DND-41 (cell line): ENCODE measurements around the gene ETFA.
"Not testable (repeated sequence)": the region's sequence is repeated elsewhere in the genome, so short reads cannot be mapped to it uniquely, and the experiment has no call there.

Experiments
- ATAC-seq: fragments of 200-7000 bp; cut with Tn5 transposase; 3 replicates; pipeline ENCODE4 v1.9.1; 2021; ENCODE audit warnings: low read depth; ENCODE audit not compliant: insufficient read depth
- DNase-seq: peaks from one replicate; pipeline ENCODE4 v3.0.0-alpha.2; 2020
- H2AFZ ChIP-seq: 2 replicates; pipeline ENCODE4 v1.6.0; 2012; ENCODE audit warnings: low read depth, low read length
- H3K27ac ChIP-seq: 2 replicates; pipeline ENCODE4 v1.5.1; 2012; ENCODE audit warnings: low read length, inconsistent platforms
- H3K27me3 ChIP-seq: fragments of 200-600 bp; sonication (generic); 2 replicates; pipeline ENCODE4 v1.6.0; 2012; ENCODE audit warnings: low read length, mild to moderate bottlenecking, inconsistent platforms; ENCODE audit not compliant: insufficient read depth, poor library complexity
- H3K36me3 ChIP-seq: 2 replicates; pipeline ENCODE4 v1.5.1; 2012; ENCODE audit warnings: low read length, inconsistent platforms; ENCODE audit not compliant: insufficient read depth
- H3K4me1 ChIP-seq: 2 replicates; pipeline ENCODE4 v1.5.1; 2012; ENCODE audit warnings: mild to moderate bottlenecking, low read length; ENCODE audit not compliant: insufficient read depth
- H3K4me2 ChIP-seq: 2 replicates; pipeline ENCODE4 v1.6.0; 2012; ENCODE audit warnings: mild to moderate bottlenecking, moderate library complexity, low read length, inconsistent platforms; ENCODE audit not compliant: insufficient read depth
- H3K4me3 ChIP-seq, 2 experiments: fragments of 200-600 bp in 1 of 2; shearing (Covaris generic) in 1 of 2; 2 replicates each; pipeline ENCODE4 v1.5.1; 2012 to 2016; ENCODE audit warnings: inconsistent platforms in 2 of 2, low read length in 2 of 2, mild to moderate bottlenecking in 2 of 2, low read depth in 1 of 2, moderate library complexity in 1 of 2
- H3K79me2 ChIP-seq: 2 replicates; pipeline ENCODE4 v1.6.0; 2012; ENCODE audit warnings: low read length, inconsistent platforms; ENCODE audit not compliant: insufficient read depth
- H3K9ac ChIP-seq: 2 replicates; pipeline ENCODE4 v1.6.0; 2012; ENCODE audit warnings: low read depth, mild to moderate bottlenecking, inconsistent platforms, low read length, moderate library complexity
- H3K9me3 ChIP-seq: 2 replicates; pipeline ENCODE4 v1.5.1; 2012; ENCODE audit warnings: low read length, moderate library complexity, mild to moderate bottlenecking, inconsistent platforms; ENCODE audit not compliant: insufficient read depth, severe bottlenecking
- H4K20me1 ChIP-seq: 2 replicates; pipeline ENCODE4 v1.6.0; 2012; ENCODE audit warnings: low read length; ENCODE audit not compliant: insufficient read depth
- EZH2 ChIP-seq: IDR thresholded peaks from 3 replicates; pipeline ENCODE4 v1.6.1; 2012; ENCODE audit warnings: borderline replicate concordance, low read depth, mild to moderate bottlenecking, moderate library complexity, low read length, inconsistent platforms; ENCODE audit not compliant: severe bottlenecking
- TF ChIP-seq, protein P1 (sequence below): IDR thresholded peaks from 2 replicates; pipeline ENCODE4 v1.5.1; 2012; ENCODE audit warnings: borderline replicate concordance, low read length, moderate library complexity, mild to moderate bottlenecking; ENCODE audit not compliant: poor library complexity, severe bottlenecking; ENCODE audit errors: extremely low read depth

ETFA gene

DNA sequence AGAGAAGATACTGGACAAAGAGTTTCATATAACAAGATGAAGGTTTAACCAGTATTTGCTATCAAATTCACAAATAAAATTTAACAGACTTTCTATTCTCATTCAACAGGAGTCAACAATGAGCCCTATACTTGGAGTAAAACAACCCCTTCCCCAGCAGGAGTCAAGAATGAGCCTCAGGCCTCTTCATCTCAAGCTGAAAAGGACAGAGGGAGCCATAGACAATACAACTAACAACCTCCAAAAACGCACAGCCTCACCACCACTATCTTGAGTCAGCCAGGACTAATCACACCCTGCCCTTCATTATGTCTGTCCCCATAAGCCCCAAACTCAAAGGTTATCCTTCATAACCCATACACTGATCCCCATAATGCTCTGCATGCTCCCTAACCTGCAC is 36.4 kb downstream of the ETFA start:
- ATAC-seq (no peak), DNase-seq (no peak)
- Histone ChIP-seq H3K36me3 (peaks cover 69% of the 10 kb centered on the region), H2AFZ (no peak overlapping the region), H3K9ac (no peak overlapping the region), H3K9me3 (peaks cover 5% of the 10 kb centered on the region), H3K27ac (no peak overlapping the region), H3K4me1 (no peaks in the 10 kb centered on the region), H3K4me2 (no peak overlapping the region), H3K79me2 (no peaks in the 10 kb centered on the region), H4K20me1 (no peaks in the 10 kb centered on the region), H3K27me3 (no peaks in the 10 kb centered on the region), H3K4me3 (no peak overlapping the region)
- TF ChIP-seq, protein P1, sequence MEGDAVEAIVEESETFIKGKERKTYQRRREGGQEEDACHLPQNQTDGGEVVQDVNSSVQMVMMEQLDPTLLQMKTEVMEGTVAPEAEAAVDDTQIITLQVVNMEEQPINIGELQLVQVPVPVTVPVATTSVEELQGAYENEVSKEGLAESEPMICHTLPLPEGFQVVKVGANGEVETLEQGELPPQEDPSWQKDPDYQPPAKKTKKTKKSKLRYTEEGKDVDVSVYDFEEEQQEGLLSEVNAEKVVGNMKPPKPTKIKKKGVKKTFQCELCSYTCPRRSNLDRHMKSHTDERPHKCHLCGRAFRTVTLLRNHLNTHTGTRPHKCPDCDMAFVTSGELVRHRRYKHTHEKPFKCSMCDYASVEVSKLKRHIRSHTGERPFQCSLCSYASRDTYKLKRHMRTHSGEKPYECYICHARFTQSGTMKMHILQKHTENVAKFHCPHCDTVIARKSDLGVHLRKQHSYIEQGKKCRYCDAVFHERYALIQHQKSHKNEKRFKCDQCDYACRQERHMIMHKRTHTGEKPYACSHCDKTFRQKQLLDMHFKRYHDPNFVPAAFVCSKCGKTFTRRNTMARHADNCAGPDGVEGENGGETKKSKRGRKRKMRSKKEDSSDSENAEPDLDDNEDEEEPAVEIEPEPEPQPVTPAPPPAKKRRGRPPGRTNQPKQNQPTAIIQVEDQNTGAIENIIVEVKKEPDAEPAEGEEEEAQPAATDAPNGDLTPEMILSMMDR: no peak
- no peak for TF ChIP-seq EZH2

DNA sequence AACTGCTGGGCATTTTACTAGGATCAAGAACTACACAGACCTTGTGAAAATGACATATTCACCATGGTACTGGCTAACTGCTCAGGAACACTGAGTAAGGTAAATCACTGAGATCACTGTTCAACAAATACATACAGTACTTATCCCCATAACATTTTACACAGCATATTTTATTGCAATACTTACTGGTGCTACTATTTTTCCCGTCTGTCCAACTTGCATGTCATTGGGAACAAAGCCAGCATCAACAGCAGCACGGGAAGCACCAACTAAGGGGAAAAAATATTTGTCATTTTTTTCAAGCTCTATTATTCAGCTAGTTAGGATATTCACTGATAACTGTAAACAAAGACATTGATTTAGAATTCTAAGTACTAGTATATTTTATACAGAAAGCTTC is 37.0 kb downstream of the ETFA start:
- Histone ChIP-seq H3K4me2 (no peak overlapping the region), H2AFZ (no peak overlapping the region), H3K9me3 (peaks cover 10% of the 10 kb centered on the region), H3K9ac (no peak overlapping the region), H3K79me2 (no peaks in the 10 kb centered on the region), H3K4me3 (no peak overlapping the region), H3K27ac (no peak overlapping the region), H4K20me1 (no peaks in the 10 kb centered on the region), H3K4me1 (no peaks in the 10 kb centered on the region), H3K27me3 (no peaks in the 10 kb centered on the region), H3K36me3 (peaks cover 69% of the 10 kb centered on the region)
- ATAC-seq (no peak), DNase-seq (no peak)
- TF ChIP-seq, protein P1: no peak
- TF ChIP-seq EZH2: no peak

DNA sequence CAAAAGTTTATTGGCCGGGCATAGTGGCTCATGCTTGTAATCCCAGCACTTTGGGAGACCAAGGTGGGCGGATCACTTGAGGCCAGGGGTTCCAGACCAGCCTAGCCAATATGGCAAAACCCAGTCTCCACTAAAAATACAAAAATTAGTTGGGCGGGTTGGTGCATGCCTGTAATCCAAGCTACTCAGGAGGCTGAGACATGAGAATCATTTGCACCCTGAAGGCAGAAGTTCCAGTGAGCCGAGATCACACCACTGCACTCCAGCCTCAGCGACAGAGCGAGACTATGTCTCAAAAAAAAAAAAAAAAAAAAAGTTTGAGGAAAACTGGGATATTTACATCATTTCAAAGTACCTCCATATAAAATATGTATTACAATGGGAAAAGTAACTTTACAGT is 40.4 kb downstream of the ETFA start:
- H3K4me2 ChIP-seq: no peak overlapping the region
- no peak for ATAC-seq
- no peaks in the 10 kb centered on the region for H4K20me1 ChIP-seq
- no peak overlapping the region for H3K27ac ChIP-seq
- TF ChIP-seq, protein P1: no peak
- no peak for TF ChIP-seq EZH2
- H3K4me3 ChIP-seq: no peak overlapping the region
- H3K79me2 ChIP-seq: no peaks in the 10 kb centered on the region
- H3K36me3 ChIP-seq: peaks cover 82% of the 10 kb centered on the region
- peaks cover 34% of the 10 kb centered on the region for H3K9me3 ChIP-seq
- H3K27me3 ChIP-seq: no peaks in the 10 kb centered on the region
- no peak for DNase-seq
- H2AFZ ChIP-seq: no peak overlapping the region
- no peak overlapping the region for H3K9ac ChIP-seq
- H3K4me1 ChIP-seq: no peaks in the 10 kb centered on the region

DNA sequence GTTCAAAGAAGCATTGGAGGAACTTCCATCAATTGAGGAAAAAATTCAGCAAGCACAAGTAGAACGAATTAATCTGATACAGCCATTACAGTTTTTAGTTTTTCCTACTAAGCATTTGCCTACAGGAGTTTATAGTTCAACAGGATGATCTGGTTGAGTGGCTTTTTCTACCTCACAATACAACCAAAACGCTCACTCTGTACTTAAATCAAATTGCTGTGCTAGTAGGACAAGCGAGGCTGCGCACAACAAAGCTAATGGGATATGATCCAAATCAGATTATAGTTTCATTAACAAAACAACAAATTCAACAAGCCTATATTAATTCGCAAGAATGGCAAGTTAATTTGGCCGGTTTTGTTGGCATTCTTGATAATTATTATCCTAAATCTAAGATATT is 44.2 kb downstream of the ETFA start:
- no peaks in the 10 kb centered on the region for H4K20me1 ChIP-seq
- H3K9ac ChIP-seq: no peak overlapping the region
- H3K36me3 ChIP-seq: peaks cover 97% of the 10 kb centered on the region
- peaks cover 63% of the 10 kb centered on the region for H3K9me3 ChIP-seq
- no peak for ATAC-seq
- TF ChIP-seq, protein P1: no peak
- no peak for TF ChIP-seq EZH2
- no peak overlapping the region for H3K4me3 ChIP-seq
- no peaks in the 10 kb centered on the region for H3K27me3 ChIP-seq
- no peak overlapping the region for H3K27ac ChIP-seq
- no peaks in the 10 kb centered on the region for H3K4me1 ChIP-seq
- H2AFZ ChIP-seq: no peak overlapping the region
- DNase-seq: no peak
- no peaks in the 10 kb centered on the region for H3K79me2 ChIP-seq
- H3K4me2 ChIP-seq: no peak overlapping the region

DNA sequence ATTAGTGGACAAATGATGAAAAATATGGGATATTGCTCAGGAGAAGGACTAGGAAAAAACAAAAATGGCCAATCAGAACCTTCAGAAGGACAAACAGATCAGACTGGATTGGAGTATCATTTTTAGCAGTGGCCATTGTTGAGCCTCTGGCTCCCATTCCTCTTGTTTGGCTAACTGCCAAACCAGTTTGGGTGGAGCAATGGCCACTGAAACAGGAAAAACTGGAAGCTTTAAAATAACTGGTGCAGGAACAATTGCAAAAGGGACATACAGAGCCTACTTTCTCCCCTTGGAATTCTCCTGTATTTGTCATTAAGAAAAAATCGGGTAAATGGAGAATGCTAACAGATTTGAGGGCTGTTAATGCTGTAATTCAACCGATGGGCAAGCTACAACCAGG is 45.5 kb downstream of the ETFA start:
- H3K4me2 ChIP-seq, H2AFZ ChIP-seq, ATAC-seq, H4K20me1 ChIP-seq, DNase-seq, H3K27me3 ChIP-seq, H3K9ac ChIP-seq, H3K4me3 ChIP-seq, H3K79me2 ChIP-seq, H3K27ac ChIP-seq, H3K4me1 ChIP-seq: not testable (repeated sequence)
- H3K36me3 ChIP-seq: peaks cover 97% of the 10 kb centered on the region
- peaks cover 69% of the 10 kb centered on the region for H3K9me3 ChIP-seq
